ENCODE results near the gene MEIS2.

MEIS2 gene

GRCh38 chr15:37055481-37055880, 44.9 kb downstream of the MEIS2 start:
- H3K4me3 ChIP-seq (ENCODE audit: low read length): no peak overlapping the region
- no peak for TF ChIP-seq CTCF (IDR thresholded peaks at IDR 0.05; ENCODE audit: insufficient read depth, low read depth, low read length, missing control alignments)
- DNase-seq (ENCODE audit: low read depth): no peak

- no peak for TF ChIP-seq CTCF (IDR thresholded peaks at IDR 0.05; ENCODE audit: insufficient read depth, low read depth, low read length, missing control alignments)
- DNase-seq (ENCODE audit: low read depth): peak; percentile 14
- no peak overlapping the region for H3K4me3 ChIP-seq (ENCODE audit: low read length)
These were observed 46.0 kb downstream of the MEIS2 start for GRCh38 chr15:37054336-37054735.

GRCh38 chr15:37053166-37053565, 47.2 kb downstream of the MEIS2 start:
- H3K4me3 ChIP-seq (ENCODE audit: low read length): no peak overlapping the region
- no peak for DNase-seq (ENCODE audit: low read depth)
- TF ChIP-seq CTCF (IDR thresholded peaks at IDR 0.05; ENCODE audit: insufficient read depth, low read depth, low read length, missing control alignments): no peak

- DNase-seq (ENCODE audit: low read depth): no peak
- H3K4me3 ChIP-seq (ENCODE audit: low read length): no peak overlapping the region
- no peak for TF ChIP-seq CTCF (IDR thresholded peaks at IDR 0.05; ENCODE audit: insufficient read depth, low read depth, low read length, missing control alignments)
These were observed 50.0 kb downstream of the MEIS2 start for GRCh38 chr15:37050345-37050744.

- TF ChIP-seq CTCF (IDR thresholded peaks at IDR 0.05; ENCODE audit: insufficient read depth, low read depth, low read length, missing control alignments): no peak
- no peak overlapping the region for H3K4me3 ChIP-seq (ENCODE audit: low read length)
- peak; percentile 63 for DNase-seq (ENCODE audit: low read depth)
These were observed 53.3 kb downstream of the MEIS2 start for GRCh38 chr15:37046876-37047614.

GRCh38 chr15:37045859-37046740, 54.2 kb downstream of the MEIS2 start:
- TF ChIP-seq CTCF (IDR thresholded peaks at IDR 0.05; ENCODE audit: insufficient read depth, low read depth, low read length, missing control alignments): no peak
- H3K4me3 ChIP-seq (ENCODE audit: low read length): no peak overlapping the region
- DNase-seq (ENCODE audit: low read depth): no peak

Measured in epithelial cell of esophagus (primary cell).